HG03378 (cell line): Measurements from ENCODE around the gene C11orf97.
"Not testable (repeated sequence)": the region's sequence is repeated elsewhere in the genome, so short reads cannot be mapped to it uniquely, and the experiment has no call there.

ENCODE experiments used
- ATAC-seq: cut with Tn5 transposase; IDR thresholded peaks from one replicate; pipeline ENCODE4 v1.9.1; 2021; ENCODE audit warnings: mild to moderate bottlenecking, moderate library complexity; ENCODE audit not compliant: unreplicated experiment

The C11orf97 gene

GRCh38 chr11:94555752-94556329 lies 43.6 kb downstream of the C11orf97 start:
- not testable (repeated sequence) for ATAC-seq

GRCh38 chr11:94557421-94557820 lies 45.2 kb downstream of the C11orf97 start:
- ATAC-seq: no peak

GRCh38 chr11:94557992-94558391 lies 45.7 kb downstream of the C11orf97 start:
- no peak for ATAC-seq

- peak; percentile 74 for ATAC-seq
Measured at GRCh38 chr11:94558468-94558867, 46.2 kb downstream of the C11orf97 start.

GRCh38 chr11:94558932-94559331 lies 46.7 kb downstream of the C11orf97 start:
- no peak for ATAC-seq

GRCh38 chr11:94559361-94559760 lies 47.1 kb downstream of the C11orf97 start:
- ATAC-seq: no peak

GRCh38 chr11:94560834-94561233 lies 48.6 kb downstream of the C11orf97 start:
- ATAC-seq: no peak

- no peak for ATAC-seq
Measured at GRCh38 chr11:94563176-94563847, 51.1 kb downstream of the C11orf97 start.

GRCh38 chr11:94563848-94564467 lies 51.7 kb downstream of the C11orf97 start:
- ATAC-seq: no peak

- no peak for ATAC-seq
Measured at GRCh38 chr11:94567181-94567670, 55.0 kb downstream of the C11orf97 start, which contains the start of gene PIWIL4. Gene PIWIL4 (plus strand): TSS chr11:94567368. CDS start chr11:94567519, 151 bp downstream.

- ATAC-seq: no peak
Measured at GRCh38 chr11:94568200-94568599, 55.9 kb downstream of the C11orf97 start.

- ATAC-seq: no peak
Measured at GRCh38 chr11:94568717-94569116, 56.5 kb downstream of the C11orf97 start.

- not testable (repeated sequence) for ATAC-seq
Measured at GRCh38 chr11:94572975-94573374, 60.7 kb downstream of the C11orf97 start.

GRCh38 chr11:94574193-94574961 lies 62.1 kb downstream of the C11orf97 start:
- ATAC-seq: no peak

- no peak for ATAC-seq
Measured at GRCh38 chr11:94576306-94576705, 64.0 kb downstream of the C11orf97 start.

GRCh38 chr11:94577841-94578240 lies 65.6 kb downstream of the C11orf97 start:
- no peak for ATAC-seq
